COR-L47 (cell line): Measurements from ENCODE around the gene RPRD1B.

Experiments used
- DNase-seq: peaks from one replicate; lab custom pipeline; 2025; lab: John Stamatoyannopoulos, UW

Gene RPRD1B, protein sequence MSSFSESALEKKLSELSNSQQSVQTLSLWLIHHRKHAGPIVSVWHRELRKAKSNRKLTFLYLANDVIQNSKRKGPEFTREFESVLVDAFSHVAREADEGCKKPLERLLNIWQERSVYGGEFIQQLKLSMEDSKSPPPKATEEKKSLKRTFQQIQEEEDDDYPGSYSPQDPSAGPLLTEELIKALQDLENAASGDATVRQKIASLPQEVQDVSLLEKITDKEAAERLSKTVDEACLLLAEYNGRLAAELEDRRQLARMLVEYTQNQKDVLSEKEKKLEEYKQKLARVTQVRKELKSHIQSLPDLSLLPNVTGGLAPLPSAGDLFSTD

DNA sequence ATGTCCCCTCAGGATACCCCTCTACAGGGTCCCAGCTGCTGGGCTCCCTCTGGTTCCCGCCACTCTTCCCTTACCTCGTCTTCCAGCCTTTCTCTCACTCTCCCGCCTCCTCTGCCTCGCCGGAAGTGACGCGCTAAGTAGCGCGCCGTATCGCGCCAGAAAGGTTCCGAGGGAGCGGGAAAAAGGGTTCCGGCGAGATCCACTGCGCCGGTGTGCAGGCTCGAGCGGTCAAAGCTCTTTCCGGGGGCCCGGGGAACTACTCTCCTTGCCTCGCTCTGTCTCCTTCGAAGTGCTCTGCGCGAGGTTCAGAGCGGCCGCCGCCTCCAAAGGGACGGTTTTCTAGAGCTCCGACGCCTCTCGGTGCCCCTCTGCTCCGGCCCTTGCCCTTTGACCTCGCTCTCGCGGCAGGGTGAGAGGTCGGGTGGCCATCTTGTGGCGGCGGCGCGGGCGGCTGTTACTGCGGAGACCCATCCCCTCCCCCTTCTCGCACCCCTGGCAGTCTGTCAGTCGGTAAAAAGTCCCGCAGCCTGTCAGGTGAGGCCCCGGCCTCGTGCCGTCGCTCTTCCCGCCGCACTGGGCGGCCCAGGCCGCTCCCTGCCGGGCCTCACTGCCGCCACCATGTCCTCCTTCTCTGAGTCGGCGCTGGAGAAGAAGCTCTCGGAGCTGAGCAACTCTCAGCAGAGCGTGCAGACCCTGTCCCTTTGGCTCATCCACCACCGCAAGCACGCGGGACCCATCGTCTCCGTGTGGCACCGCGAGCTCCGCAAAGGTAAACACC lies at the start of gene RPRD1B, which contains the start of gene TTI1:
TSS of gene RPRD1B (plus strand) at position 417 of the 778 bp plus-strand sequence. CDS start at position 619, 202 bp downstream.
TSS of gene TTI1 (minus strand) at position 127 of the 778 bp plus-strand sequence. CDS start 19,640 bp downstream, outside the sequence.
- DNase-seq: peak; percentile 86

DNA sequence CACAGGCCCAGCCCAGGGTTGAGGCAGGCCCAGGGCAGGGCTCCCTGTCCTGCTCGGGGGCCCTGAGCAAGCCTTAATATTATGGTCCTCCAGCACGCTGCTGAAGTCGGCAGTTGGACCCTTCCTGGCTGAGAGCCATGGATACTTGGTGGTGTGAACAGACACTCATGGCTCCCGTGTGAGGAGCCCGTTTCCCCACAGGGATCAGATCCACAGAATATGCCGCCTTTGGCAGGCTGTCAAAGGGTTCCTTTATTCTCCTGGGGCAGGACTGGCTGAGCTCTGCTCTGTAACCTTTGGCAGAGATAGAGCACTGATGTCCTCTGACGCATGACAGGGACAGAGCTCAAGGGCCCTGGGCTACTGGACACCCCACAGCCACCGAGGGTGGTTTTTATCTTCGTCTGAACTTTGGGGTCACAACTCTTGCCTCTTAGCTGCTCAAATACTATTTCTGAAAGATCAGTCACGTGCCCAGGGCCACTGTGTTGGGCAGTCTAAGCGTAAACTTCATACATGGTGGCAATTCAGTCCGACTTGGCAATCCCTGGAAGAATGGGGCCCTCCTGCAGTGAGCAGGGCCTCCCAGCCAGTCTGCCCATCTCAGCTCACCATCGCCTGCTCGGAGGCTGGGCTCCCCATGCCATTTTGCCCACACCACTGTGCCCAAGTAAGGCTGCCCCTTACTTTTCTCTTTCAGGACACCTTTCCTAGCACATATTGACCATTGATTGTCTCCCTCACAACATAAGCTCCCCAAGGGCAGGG lies 49.3 kb upstream of the RPRD1B start:
- peak; percentile 68 for DNase-seq

DNA sequence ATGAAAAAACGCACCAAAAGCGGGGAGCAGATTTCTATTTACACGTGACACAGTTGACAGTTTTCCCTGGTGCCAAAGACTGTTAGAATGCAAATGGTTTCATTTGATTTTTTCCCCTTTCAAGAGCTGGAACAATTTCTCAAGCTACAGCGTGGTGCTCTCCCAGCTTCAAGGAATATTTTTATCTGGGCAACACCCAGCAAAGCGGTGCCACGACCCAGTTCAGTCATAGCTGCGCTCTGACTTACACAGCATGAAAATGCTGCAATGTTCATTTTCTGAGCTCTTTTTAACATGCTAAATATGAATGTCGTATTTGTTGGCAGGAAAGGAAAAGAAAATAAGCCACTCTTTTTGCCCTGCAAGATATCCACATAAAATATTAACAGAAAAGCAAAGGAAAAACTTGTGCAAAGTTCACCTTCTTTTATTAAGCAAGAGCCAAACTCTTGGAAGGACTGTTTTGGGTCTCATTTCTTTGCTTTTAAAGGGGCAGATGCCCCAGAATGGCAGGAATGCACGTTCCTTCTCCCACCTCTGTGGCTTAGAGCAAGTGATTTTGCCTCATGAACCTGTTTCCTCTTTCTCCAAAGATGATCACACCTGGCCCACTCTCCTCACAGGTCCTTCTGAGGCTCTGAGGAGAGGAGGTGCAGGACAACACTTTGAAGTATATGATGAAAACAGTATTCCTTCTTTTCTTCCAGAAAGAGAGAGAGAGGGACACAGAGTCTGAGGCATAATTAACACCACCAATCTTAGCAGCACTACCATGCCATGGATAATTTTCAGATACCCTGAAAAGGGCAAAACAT lies 47.3 kb upstream of the RPRD1B start:
- DNase-seq: no peak

DNA sequence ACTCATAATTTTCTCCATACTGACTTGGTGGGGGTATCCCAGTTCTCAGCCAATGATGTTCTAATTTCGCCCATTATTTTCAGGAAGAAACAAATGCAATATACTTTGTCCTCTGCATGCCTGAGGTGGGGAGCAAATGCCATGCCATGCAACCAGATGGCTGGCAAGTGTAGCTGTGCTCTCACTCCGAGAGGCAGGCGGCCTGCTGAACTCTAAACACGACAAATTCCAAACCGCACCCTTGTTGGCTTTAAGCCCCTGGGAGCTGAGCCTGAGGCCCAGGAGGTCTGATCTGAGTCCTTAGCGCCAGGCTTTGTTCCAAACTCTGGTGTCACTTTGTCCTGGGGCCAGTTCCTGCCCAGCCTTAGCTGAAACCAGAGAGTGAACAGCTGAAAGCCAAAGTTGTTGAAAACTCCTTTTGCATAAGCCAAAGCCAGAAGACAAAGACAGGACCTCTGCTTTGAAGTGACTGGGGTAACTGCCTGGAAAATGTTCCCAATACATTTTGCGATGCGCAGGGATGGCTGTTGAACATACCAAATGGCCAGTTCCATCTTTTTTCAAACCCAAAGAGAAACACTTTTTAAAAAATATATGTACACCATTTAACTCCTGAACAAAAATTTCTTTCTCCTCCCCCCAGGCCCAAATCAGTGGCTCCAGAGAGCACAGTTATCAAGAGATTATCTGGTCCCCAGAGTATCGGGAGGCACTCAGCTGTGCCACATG lies 46.5 kb upstream of the RPRD1B start:
- no peak for DNase-seq

DNA sequence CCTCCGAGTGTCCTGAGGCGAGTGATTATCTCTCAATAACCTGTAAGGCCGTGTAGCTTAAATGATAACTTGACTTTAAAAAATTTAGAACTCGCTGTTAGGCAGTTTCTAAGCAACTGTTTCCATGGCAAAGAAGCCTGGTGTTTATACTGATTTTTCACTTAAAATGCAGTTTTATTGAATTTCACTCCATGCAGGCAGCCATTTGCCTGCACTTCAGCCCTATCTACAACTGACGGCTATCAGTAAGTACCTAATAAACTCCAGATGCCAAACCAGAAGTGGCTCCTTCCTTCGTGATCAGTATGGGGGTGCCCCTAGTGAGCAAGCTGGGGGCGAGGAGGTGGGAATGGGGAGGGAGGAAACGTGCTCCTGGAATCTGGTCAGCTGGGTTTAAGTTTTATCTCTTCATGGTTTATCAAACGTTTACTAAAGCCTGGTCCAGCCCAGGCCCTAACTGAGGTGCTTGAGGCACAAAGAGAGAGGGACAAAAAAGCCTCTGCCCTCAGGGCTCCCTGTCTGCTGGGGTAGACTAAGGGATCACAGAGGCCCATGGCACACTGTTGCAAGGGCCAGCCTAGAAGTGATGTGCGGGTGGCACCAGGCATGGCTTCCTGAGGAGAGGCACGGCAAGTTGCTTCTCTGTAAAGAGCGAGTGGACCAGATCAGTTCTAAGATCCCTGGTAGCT lies 45.8 kb upstream of the RPRD1B start:
- DNase-seq: no peak

DNA sequence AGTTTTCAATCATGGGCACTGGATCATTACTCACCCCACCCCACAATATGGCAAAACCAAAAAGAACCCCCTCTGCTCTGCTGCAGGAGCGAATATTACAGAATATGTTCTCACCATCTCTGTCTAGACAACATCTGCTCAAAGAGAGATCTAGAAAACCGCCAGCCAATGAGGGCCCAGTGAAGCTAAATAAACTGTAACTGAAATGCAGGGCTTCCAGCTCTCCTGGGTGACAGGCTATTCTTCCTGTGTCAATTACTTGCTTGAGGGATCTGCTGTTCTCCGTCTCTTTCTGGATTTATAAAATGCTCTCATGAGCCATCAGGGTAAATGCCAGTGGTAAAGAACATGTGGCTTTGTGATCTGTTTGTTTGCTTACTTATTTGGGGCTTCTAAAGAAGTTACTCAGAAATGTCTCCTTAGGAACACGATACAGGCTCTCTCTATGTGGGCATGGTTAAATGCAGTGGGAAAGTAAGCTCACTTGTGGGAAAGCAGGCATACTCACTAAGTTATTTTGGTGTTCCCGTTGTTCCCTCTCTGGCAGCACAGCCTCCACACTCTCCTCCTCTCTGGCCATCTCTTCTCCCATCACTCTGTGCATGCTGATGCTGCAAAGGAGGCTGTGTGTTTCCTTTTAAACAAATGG lies 45.1 kb upstream of the RPRD1B start:
- DNase-seq: no peak

DNA sequence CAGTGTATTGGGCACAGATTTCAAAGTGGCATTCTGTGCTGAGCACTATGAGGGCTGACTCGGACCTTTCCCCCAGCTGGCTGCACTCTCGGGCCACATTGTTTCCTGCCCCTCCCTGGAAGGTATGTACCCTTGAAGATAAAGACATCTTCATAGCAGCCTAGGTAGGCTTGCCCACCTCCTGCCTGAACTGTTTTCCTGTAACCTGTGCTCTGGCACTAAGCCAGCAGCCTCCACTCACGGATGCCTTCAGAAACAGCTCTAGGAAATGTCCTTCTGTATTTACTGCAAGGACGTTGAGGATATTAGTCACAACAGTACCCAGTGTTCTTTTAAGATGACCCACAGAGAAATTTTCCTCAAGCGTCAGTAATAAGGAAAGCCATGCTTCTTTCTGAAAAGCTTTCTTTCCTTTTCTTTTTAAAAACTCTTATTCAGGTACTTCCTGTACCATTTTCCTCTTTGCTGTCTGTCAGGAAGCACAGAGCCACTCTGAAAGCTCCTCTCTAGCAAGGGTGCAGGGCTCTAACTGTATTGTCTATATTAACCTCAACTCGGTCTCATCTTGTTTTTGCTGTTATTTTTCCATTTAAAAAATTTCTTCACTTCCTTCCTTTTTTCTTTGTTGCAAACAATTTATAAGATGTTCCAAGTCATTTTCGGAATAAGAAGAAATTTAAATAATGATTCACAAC lies 43.8 kb upstream of the RPRD1B start:
- no peak for DNase-seq

DNA sequence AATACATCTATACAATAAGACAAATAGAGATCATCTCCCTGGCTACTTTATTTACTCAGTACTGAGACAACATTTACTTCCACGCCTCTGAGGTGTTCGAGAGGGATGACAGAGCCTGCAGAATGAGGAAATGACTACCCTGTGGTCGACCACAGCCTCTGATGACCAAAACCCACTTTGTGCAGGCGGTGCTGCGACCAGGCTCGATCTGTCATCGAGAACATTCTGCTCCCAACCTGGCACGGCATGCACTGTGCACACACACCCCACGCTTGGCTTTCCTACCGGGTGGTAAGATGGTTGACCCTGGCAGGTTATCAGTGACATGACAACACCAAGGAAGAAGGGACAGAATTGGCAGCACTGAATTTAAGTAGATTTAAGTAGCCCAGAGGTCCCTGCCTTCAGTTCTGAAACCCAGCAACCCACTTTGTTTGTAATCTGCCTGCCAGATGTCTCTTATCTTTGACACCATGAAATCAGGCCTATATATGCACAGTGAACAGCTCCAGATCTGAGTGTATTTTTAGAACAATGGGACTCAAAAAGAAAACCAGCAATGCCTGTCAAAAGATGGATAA lies 42.9 kb upstream of the RPRD1B start:
- no peak for DNase-seq

DNA sequence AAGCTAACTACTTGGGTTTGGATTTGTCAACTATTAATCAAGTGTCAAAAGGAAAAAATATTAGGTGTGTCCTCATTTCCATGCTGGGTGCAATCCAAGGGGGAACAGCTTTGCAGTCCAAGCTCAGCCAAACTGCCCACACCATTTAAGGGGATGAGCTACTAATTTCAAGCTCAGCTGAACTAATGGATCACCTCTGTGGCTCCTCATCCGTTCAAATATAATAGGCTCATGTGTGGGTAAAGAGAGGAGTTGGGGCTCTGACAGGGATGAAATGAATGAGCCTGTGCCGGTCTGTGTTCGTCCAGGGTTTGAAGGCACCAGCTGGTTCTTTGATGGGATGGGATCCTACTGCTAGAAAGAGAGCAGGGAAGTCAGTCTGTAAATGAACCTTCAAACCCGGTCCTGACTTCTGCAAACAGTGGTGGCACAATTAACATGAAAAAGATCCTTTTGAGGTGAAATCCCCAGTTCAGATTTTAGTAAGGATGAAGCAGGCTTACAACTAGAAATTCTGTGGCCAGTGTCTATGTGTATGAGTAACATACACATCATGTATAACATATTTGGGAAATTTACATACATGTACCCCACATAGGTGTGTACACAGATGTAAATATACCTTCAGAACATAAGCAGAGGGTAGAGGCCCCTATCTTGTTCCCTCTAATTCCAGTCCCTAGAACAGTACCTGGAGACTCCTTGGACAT lies 42.2 kb upstream of the RPRD1B start:
- DNase-seq: no peak

DNA sequence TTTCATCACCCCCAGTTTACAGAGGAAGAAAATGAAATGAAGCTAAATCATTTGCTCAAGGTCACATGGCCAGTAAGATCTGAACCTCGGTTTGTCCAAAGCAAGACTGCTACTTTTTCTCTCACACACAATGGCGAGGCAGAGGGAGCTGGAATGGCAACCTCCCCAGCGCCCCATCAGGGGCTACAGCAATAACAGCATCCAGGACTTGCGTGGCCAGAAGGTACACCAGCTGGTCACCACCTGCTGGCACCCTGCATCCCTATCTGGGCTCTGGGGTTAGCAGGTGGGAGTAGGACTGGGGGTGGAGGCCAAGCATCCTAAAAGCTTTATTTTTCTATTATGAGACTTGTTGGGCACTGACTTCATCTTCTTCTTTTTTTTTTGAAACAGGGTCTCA lies 41.6 kb upstream of the RPRD1B start:
- DNase-seq: no peak

DNA sequence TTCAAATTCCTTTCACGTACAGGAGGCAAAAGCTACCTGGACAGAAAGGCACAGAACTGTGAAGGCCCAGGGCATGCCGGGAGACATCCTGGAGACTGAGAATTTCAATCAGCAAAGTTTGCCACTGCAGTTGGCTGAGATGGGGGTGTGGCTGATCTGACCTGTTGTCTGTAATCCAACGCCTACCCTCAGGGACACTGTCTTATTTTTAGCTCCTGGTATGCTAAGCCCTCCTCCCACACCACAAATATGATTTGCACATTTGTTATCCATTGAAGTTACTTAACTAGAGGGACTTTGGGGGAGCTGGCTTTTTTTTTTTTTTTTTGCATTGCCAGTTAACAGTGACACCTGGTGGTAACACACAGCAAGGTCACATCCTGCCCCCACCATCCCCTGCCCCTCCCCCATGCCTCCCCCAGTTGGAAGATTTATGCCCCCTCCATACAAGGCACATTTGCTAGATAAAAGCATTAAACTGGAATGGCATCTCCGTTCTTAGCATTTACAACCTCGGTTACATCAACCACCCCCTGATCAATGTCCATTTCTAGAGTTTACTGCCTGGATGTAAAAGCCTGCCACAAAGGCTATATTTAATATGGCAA lies 40.6 kb upstream of the RPRD1B start:
- peak; percentile 17 for DNase-seq

DNA sequence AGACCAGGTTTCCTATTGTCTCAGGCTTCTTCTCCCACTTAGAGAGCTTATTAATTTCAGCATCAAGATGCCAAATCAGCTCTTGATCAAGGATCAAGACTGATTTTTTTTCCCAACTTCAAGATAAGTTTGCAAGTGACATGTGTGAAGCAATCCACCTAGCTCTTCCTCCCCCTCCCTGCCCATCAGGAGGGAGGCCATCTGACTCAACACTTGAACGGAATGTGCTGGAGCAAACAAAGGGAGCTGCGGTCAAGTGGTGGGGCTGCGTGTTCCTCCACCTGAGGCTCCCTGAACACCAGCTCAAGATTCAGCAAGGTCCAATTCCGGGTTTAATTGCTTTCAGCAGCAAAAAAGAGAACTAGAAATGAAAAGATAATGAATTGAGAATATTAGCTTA lies 39.0 kb upstream of the RPRD1B start:
- DNase-seq: no peak

DNA sequence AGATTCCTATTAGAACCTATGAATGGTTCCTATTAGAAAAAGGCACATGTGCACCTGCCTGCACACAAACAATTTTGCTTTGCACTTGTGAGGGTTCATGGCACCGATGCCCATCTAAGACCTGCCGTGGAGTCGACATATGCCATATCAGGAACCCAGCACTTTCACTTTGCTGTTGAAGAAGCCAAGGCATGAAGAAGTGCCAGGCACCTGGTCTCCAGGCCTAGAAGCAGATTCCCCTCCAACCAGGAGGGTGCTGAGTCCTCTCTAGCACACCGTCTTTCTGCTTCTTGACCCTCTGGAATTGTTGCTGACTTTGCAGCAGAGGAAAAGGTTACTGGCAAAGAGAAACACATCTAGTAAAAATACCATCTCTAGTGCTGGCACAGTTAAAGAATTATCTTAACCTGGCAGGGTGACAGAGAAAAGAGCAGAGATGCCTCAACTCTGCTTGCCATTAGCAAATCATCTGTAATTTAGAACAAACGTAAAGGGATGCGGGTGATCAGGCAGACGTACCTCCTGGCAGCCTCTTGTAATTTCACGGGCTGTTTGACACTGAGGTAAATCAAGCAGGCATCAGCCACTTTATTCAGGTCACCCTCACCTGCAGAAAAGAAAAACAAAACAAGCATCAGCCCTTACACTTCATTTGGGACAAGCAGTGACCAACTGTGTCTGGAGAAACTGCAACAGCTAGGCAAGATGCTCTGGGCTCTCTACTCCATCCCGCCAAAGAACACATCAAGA lies 37.5 kb upstream of the RPRD1B start:
- no peak for DNase-seq

DNA sequence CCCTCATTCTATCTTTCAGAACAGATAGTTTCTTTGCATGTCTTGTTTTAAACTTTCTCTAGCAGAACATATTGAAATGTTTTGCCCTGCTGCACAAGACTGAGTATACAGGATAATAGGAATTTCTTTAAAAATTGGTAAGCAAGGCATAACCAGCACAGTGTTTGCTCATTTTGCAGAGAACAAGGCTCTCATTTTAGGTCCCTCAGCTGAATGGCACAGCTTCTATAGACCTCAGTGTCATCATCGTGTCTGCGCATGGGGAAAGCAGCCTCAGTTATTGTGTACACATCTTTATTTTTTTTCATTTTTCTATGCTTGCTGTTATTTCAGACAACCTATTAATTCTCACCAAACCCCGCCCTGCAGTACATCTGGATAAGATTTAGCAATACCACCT lies 36.0 kb upstream of the RPRD1B start:
- DNase-seq: no peak

DNA sequence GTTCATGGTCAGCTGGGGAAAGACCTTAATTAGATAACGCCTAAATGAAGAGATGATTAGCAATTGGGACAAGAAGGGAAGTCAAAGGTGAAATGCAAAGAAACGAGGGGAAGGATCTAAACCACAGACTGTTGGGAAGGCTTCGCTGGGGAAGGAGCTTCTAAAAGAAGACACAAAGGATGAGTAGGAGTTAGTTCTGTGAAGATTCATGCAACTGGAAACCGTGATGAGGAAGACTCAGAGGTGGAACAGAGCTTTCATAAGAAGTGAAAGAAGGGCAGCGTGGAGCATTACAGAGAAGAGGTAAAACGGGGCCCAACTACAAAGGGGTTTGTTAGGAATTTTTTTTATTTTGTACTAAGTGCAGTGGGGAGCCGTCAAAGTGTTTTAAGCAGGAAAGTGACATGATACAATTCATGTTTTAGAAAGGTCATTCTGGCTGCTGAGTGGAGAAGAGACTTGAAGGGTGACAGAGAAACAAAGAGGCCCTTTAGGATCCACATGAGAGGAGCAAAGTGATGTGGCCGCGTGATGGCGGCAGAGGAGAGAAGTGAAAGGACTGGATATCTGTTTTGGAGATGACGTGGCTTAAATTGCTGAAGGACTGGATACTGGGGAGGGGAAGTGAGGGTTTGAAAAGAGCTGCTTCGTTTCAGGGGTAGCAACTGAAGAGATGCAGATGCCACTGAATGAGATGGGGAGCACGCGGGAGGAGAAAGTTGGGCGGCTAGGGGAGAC lies 33.9 kb upstream of the RPRD1B start:
- DNase-seq: no peak

DNA sequence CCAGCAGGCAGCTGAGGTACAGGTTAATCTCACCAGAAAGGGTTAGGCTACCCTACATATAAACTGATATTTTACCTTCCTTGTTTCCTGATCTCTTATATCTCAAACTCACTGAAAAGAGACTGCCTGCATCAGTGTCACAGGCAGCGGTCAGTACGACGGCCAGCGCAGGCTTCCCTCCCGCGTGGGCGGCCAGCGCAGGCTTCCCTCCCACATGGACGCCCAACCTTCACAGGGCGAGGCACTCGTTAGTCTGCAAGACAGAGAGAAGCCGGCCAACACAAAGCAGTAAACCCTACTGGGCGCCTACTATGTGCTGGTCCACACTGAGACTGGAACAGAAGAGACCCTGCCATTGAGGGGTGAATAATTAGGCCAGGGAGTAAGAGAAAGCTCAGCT lies 33.3 kb upstream of the RPRD1B start:
- DNase-seq: no peak
